ENCODE results near the gene PTK7. TPM values are rescaled to one million over a fixed set of nuclear protein-coding genes. Genes with fewer than 3 reads are reported as not detected.

The PTK7 gene
- total RNA-seq, 2 experiments from 2014 or later = 13.0 to 18.5 TPM

DNA sequence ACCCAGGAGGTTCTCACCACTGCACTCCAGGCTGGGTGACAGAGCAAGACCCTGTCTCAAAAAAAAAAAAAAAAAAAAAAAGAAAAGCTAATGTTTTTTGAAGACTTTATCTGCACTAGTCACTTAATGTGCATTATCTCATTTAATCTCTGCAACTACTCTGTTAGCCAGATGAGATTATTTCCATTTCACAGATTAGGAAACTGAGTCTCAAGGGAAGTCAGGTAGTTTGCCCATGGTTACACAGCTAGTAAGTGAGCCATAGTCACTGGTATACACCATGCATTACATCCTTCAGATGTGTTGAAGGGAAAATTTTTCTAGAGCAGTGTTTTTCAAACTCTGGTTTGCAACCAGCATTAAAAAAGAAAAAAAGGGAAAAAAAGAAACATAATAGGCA, 87.8 kb downstream of the PTK7 start:
- Histone ChIP-seq H3K9me3 (ENCODE audit: low read length) (no peaks in the 10 kb centered on the region), H3K9me2 (ENCODE audit: insufficient read depth, low read length) (no peaks in the 10 kb centered on the region), H3K27ac (ENCODE audit: low read depth, low read length, poor library complexity, severe bottlenecking) (no peak overlapping the region), H4K20me1 (ENCODE audit: insufficient read depth, low read length) (no peaks in the 10 kb centered on the region), H3K4me3 (ENCODE audit: low read depth, low read length, poor library complexity, severe bottlenecking) (no peak overlapping the region), H3K4me1 (ENCODE audit: insufficient read depth, low read length, poor library complexity, severe bottlenecking) (no peaks in the 10 kb centered on the region), H3K4me2 (ENCODE audit: low read length) (no peak overlapping the region), H3K79me2 (ENCODE audit: insufficient read depth, low read depth, low read length) (no peaks in the 10 kb centered on the region), H2AFZ (ENCODE audit: low read length) (no peak overlapping the region), H3K36me3 (ENCODE audit: insufficient read depth, low read length) (no peaks in the 10 kb centered on the region)
- no peak for TF ChIP-seq EZH2phosphoT487 (IDR thresholded peaks at IDR 0.05; ENCODE audit: borderline replicate concordance, low read depth, low read length)
- TF ChIP-seq, protein P1, sequence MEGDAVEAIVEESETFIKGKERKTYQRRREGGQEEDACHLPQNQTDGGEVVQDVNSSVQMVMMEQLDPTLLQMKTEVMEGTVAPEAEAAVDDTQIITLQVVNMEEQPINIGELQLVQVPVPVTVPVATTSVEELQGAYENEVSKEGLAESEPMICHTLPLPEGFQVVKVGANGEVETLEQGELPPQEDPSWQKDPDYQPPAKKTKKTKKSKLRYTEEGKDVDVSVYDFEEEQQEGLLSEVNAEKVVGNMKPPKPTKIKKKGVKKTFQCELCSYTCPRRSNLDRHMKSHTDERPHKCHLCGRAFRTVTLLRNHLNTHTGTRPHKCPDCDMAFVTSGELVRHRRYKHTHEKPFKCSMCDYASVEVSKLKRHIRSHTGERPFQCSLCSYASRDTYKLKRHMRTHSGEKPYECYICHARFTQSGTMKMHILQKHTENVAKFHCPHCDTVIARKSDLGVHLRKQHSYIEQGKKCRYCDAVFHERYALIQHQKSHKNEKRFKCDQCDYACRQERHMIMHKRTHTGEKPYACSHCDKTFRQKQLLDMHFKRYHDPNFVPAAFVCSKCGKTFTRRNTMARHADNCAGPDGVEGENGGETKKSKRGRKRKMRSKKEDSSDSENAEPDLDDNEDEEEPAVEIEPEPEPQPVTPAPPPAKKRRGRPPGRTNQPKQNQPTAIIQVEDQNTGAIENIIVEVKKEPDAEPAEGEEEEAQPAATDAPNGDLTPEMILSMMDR (conservative IDR thresholded peaks at IDR 0.05; ENCODE audit: low read length) = no peak
- no peak for DNase-seq (ENCODE audit: low spot score)
- intact Hi-C loops (cut with micrococcal nuclease; ENCODE audit: unreplicated experiment) = no loop called here
- BruUV-seq (replicated peaks) = no TSS peak
- ChIA-PET POLR2A (interaction anchor here (0.7 to 1.2 kb wide), 2 partner anchors 67 to 215 kb away, joined by 3 to 4 read pairs; no protein-coding TSS in a partner anchor), CTCF (ENCODE audit: unreplicated experiment) (no interaction called here)

DNA sequence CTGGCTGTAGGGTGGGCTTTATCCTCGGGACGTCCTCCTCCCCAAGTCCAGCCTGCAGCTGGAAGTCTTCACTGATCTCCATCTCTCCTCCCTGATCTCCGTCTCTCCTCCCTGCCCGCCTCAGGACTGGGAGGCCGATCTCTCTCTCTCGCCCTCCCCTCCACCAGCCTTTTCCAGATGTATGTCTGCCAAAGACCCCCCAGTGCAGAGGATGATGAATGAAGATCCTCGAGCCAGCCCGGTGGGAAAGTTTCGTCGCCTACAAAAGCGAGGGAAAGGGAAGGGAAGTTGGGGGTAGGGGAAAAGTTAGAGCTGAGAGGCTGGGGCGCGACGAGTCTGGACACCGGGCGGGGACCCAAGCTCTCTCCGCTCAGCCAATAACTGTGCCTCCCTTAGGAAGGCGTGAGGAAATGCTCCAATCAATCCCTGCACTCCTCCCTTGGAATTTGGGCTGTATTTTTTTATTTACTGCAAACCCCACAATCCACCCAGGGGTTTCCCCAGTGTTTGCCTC, 94.4 kb downstream of the PTK7 start:
- peaks cover 18% of the 10 kb centered on the region; the same call in 1 of the 2 replicates for H3K79me2 ChIP-seq (ENCODE audit: insufficient read depth, low read depth, low read length)
- H2AFZ ChIP-seq (ENCODE audit: low read length) = peak overlapping the region; percentile 88; the same call in 1 of the 2 replicates
- peaks cover 22% of the 10 kb centered on the region for H4K20me1 ChIP-seq (ENCODE audit: insufficient read depth, low read length)
- peak overlapping the region; percentile 92 for H3K4me2 ChIP-seq (ENCODE audit: low read length)
- peaks cover 12% of the 10 kb centered on the region for H3K36me3 ChIP-seq (ENCODE audit: insufficient read depth, low read length)
- no peaks in the 10 kb centered on the region for H3K9me3 ChIP-seq (ENCODE audit: low read length)
- TF ChIP-seq, protein P1 (conservative IDR thresholded peaks at IDR 0.05; ENCODE audit: low read length) = no peak
- TF ChIP-seq EZH2phosphoT487 (IDR thresholded peaks at IDR 0.05; ENCODE audit: borderline replicate concordance, low read depth, low read length) = no peak
- intact Hi-C loops (cut with micrococcal nuclease; ENCODE audit: unreplicated experiment) = loop anchor here (5.0 to 10.0 kb wide), 3 partner anchors 307 to 606 kb away; partner anchors contain the start of genes TBCC, TJAP1 and UBR2
- POLR2A ChIA-PET = interaction anchor here (1.0 kb wide), 1 partner anchor 21 kb away, joined by 3 read pairs; no protein-coding TSS in a partner anchor
- CTCF ChIA-PET (ENCODE audit: unreplicated experiment) = no interaction called here
- H3K4me1 ChIP-seq (ENCODE audit: insufficient read depth, low read length, poor library complexity, severe bottlenecking) = peaks cover 34% of the 10 kb centered on the region
- peak overlapping the region; percentile 90 for H3K4me3 ChIP-seq (ENCODE audit: low read depth, low read length, poor library complexity, severe bottlenecking)
- no peak for DNase-seq (ENCODE audit: low spot score)
- BruUV-seq (replicated peaks) = no TSS peak
- peak overlapping the region; percentile 31 for H3K27ac ChIP-seq (ENCODE audit: low read depth, low read length, poor library complexity, severe bottlenecking)
- H3K9me2 ChIP-seq (ENCODE audit: insufficient read depth, low read length) = no peaks in the 10 kb centered on the region

All from OCI-LY7 (cell line).